Measurements from ENCODE around the gene KCNQ1OT1. TPM values are rescaled to one million over a fixed set of nuclear protein-coding genes. Genes with fewer than 3 reads are reported as not detected.

The KCNQ1OT1 gene
- total RNA-seq, 1 experiment from 2014 or later, result 1.2 TPM

GRCh38 chr11:2708151-2708581 is 8.4 kb upstream of the KCNQ1OT1 start:
- DNase-seq, result no peak
- Histone ChIP-seq H2BK5ac (ENCODE audit: insufficient read length, low read length) (no peak overlapping the region), H3K56ac (ENCODE audit: insufficient read length, low read depth, low read length) (no peak overlapping the region), H3K79me1 (ENCODE audit: insufficient read depth, low read depth, low read length, poor library complexity, severe bottlenecking) (no peaks in the 10 kb centered on the region), H4K20me1 (ENCODE audit: control insufficient read depth, insufficient read depth, insufficient read length) (no peaks in the 10 kb centered on the region), H2BK12ac (ENCODE audit: insufficient read length, low read depth, low read length) (no peak overlapping the region), H2BK120ac (ENCODE audit: low read depth, low read length, poor library complexity, severe bottlenecking) (no peak overlapping the region), H3K27ac (ENCODE audit: insufficient read length, low read depth, low read length) (no peak overlapping the region), H3K23me2 (ENCODE audit: insufficient read length, low read depth, low read length, poor library complexity, severe bottlenecking) (no peaks in the 10 kb centered on the region), H3K79me2 (ENCODE audit: insufficient read depth, low read length) (no peaks in the 10 kb centered on the region), H3K14ac (ENCODE audit: insufficient read depth, low read length) (no peak overlapping the region; the same call in 1 of the 2 replicates), H3K27me3 (ENCODE audit: insufficient read depth, low read length) (peaks cover 2% of the 10 kb centered on the region; the same call in 1 of the 2 replicates), H3K4me2 (ENCODE audit: insufficient read depth, insufficient read length, low read length) (no peak overlapping the region), H3K18ac (ENCODE audit: insufficient read length, low read depth, low read length) (no peak overlapping the region), H3K9me3 (ENCODE audit: control insufficient read depth, low read depth, low read length) (no peaks in the 10 kb centered on the region), H2BK20ac (ENCODE audit: low read depth, low read length, poor library complexity, severe bottlenecking) (no peak overlapping the region), H2AK5ac (ENCODE audit: insufficient read length, low read length) (no peak overlapping the region), H4K91ac (ENCODE audit: insufficient read length, low read depth, low read length) (no peak overlapping the region), H3K9ac (ENCODE audit: extremely low read depth, insufficient read length, low read length) (no peak overlapping the region), H3K4me1 (ENCODE audit: insufficient read depth, low read length) (no peaks in the 10 kb centered on the region; the same call in 1 of the 2 replicates), H3K23ac (ENCODE audit: insufficient read length, low read depth, low read length) (no peak overlapping the region), H3T11ph (ENCODE audit: low read length) (no peak overlapping the region), H2AFZ (ENCODE audit: low read length) (no peak overlapping the region), H4K5ac (ENCODE audit: insufficient read length, low read depth, low read length) (no peak overlapping the region), H4K8ac (replicated peaks; ENCODE audit: insufficient read length, low read depth, low read length) (no peak overlapping the region), H2BK15ac (ENCODE audit: low read depth, low read length) (no peak overlapping the region), H3K4ac (ENCODE audit: low read depth, low read length) (no peak overlapping the region)
- peaks cover 20 to 24% of the 10 kb centered on the region in 2 experiments for H3K4me1 Mint-ChIP-seq
- no peak overlapping the region for H3K4me3 Mint-ChIP-seq
- peaks cover 24 to 27% of the 10 kb centered on the region in 2 experiments for H3K9me3 Mint-ChIP-seq
- WGBS (ENCODE audit: extremely low coverage, insufficient read length, low lambda C conversion rate), result no CpG with 5 or more reads among the region's 11 CpGs
- no peak overlapping the region for H3K27ac Mint-ChIP-seq
- peaks cover 5 to 33% (median 8%) of the 10 kb centered on the region in 3 experiments; a peak in 4 of 7 replicates for H3K36me3 Mint-ChIP-seq (ENCODE audit: insufficient read depth in 1 of 3, low read depth in 3 of 3)
- TF ChIP-seq CTCF (conservative IDR thresholded peaks at IDR 0.05), result no peak
- peaks cover 99% of the 10 kb centered on the region for H3K27me3 Mint-ChIP-seq (ENCODE audit: low read depth)
